ENCODE results near the gene ARID1B.

Gene ARID1B

DNA sequence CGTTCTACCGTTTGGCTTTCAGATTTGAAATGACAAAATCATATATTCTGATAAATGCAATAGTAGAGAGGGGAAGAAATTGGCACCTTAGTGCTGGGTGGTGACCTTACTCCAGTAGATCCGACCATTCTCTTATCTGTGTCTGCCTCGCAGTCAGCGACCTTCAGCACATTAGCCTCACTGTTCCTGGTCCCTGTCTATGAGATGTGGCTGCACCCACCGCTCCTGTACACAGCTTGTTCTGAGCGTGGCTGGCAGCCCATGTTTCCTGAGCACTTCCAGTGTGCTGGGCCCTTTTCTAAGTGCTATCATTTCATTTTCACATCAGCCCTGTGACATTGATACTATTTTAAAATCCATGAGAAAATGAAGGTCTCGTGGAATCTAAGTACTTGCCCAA, 408.0 kb downstream of the ARID1B start:
- no peak for DNase-seq (ENCODE audit: low read depth, low spot score)
- no peak overlapping the region for H3K4me3 ChIP-seq (ENCODE audit: low read depth, low read length)
- TF ChIP-seq, protein P1, sequence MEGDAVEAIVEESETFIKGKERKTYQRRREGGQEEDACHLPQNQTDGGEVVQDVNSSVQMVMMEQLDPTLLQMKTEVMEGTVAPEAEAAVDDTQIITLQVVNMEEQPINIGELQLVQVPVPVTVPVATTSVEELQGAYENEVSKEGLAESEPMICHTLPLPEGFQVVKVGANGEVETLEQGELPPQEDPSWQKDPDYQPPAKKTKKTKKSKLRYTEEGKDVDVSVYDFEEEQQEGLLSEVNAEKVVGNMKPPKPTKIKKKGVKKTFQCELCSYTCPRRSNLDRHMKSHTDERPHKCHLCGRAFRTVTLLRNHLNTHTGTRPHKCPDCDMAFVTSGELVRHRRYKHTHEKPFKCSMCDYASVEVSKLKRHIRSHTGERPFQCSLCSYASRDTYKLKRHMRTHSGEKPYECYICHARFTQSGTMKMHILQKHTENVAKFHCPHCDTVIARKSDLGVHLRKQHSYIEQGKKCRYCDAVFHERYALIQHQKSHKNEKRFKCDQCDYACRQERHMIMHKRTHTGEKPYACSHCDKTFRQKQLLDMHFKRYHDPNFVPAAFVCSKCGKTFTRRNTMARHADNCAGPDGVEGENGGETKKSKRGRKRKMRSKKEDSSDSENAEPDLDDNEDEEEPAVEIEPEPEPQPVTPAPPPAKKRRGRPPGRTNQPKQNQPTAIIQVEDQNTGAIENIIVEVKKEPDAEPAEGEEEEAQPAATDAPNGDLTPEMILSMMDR (IDR thresholded peaks at IDR 0.05; ENCODE audit: low read depth, low read length), result no peak
- in situ Hi-C loops (cut with HindIII; ENCODE audit: low sequenced_read_pairs), result no loop called here

DNA sequence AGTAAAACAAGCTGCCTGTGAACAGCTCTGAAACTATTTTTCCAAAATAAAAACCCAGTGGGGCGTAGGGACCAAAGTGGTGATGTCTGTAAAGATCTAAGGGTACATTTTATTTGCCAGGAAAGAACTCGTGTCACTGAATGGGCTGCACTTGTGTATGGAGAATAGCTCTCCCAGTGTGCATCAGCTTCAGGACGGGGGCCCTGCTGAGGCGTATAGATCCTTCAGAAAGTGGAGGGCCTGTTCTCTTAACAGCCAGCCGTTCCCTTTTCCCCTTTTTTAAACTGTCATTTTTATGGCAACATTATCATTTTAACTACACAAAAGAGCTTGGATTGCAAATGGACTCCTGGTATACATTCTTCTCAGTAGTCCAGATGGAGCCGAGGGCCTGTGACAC, 408.8 kb downstream of the ARID1B start:
- no peak for DNase-seq (ENCODE audit: low read depth, low spot score)
- in situ Hi-C loops (cut with HindIII; ENCODE audit: low sequenced_read_pairs), result no loop called here
- TF ChIP-seq, protein P1 (IDR thresholded peaks at IDR 0.05; ENCODE audit: low read depth, low read length), result no peak
- H3K4me3 ChIP-seq (ENCODE audit: low read depth, low read length), result no peak overlapping the region

DNA sequence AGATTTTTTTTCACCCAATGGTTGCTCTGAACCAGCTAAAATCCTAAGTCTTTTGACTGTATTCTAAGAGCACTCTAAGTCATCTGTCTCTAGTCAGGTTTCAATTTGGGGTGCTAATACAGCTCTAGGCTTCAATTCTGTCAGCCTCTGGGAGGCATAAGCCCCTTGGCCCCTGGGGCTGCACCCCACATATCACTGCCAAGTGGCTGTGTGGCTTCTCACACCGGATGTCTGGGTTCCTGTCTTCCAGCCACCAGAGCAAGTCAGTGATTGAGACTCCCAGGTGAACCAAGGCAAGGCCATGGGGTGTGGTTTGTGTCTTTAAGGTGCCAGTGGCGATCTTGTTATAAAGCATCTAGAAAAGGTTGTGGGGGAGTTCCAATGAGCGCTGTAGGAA, 409.6 kb downstream of the ARID1B start:
- in situ Hi-C loops (cut with HindIII; ENCODE audit: low sequenced_read_pairs), result no loop called here
- TF ChIP-seq, protein P1 (IDR thresholded peaks at IDR 0.05; ENCODE audit: low read depth, low read length), result no peak
- H3K4me3 ChIP-seq (ENCODE audit: low read depth, low read length), result no peak overlapping the region
- no peak for DNase-seq (ENCODE audit: low read depth, low spot score)

DNA sequence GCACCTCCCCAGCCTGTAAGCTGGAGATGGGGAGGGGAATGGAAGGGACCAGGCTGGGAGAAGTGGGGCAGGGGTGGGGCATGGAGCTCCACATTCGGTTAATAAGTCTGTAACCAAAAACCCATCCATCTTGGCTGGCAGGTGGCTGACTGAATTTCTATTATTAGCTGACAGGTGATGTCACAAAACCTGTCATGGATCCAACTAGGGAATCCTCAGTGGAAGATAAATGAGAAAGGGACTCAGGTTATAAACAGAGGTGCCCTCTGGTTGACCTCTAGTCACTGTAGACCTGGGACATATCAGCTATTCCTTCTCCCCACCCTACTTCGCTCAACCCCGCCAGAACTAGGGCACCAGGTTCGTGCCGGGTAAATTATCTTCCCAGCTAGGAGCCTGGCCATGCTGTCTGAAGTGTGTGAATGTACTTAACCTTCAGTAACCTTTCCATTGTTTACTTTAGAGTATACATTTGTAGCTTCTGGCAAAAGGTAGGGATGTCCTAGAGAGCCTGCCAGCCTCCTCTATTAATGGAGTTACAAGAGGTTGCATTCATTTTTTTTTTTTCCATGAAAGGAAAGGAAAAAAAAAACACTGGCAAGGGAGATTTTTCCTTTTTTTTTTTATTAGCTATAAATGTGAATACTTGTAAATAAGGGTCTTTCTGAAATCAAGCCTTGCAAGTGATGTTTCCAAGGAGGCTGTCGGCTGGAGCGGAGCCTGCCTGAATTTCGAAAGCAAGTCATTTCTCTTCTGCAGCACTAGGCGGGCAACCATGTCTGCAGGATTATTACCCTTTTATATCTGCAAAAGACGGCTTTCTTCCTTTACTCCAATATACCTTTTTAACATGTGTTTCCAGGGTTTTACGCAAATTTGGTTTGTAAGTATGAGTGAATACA, 410.3 kb downstream of the ARID1B start:
- in situ Hi-C loops (cut with HindIII; ENCODE audit: low sequenced_read_pairs), result no loop called here
- TF ChIP-seq, protein P1 (IDR thresholded peaks at IDR 0.05; ENCODE audit: low read depth, low read length), result no peak
- peak; percentile 34 for DNase-seq (ENCODE audit: low read depth, low spot score)
- H3K4me3 ChIP-seq (ENCODE audit: low read depth, low read length), result no peak overlapping the region

DNA sequence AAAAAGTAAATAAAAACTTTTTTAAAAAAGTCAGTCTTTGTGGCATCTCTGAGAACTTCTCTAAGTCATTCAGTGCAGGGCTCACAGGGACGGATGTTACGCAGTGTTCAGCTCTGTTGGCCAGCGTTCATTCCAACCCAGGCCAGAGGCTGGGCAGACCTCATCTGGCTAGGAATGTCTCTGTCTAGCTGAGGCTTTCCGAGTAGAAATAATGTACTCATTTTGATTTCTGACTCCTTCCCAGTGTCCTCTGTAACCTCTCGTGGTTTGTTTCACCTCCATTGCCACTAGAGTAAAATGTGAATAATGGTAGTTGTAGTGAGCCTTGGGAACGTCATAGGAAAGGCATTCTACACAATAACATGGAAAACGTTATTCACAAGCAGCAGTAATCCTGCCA, 411.0 kb downstream of the ARID1B start:
- in situ Hi-C loops (cut with HindIII; ENCODE audit: low sequenced_read_pairs), result no loop called here
- TF ChIP-seq, protein P1 (IDR thresholded peaks at IDR 0.05; ENCODE audit: low read depth, low read length), result no peak
- H3K4me3 ChIP-seq (ENCODE audit: low read depth, low read length), result no peak overlapping the region
- DNase-seq (ENCODE audit: low read depth, low spot score), result peak; percentile 83

DNA sequence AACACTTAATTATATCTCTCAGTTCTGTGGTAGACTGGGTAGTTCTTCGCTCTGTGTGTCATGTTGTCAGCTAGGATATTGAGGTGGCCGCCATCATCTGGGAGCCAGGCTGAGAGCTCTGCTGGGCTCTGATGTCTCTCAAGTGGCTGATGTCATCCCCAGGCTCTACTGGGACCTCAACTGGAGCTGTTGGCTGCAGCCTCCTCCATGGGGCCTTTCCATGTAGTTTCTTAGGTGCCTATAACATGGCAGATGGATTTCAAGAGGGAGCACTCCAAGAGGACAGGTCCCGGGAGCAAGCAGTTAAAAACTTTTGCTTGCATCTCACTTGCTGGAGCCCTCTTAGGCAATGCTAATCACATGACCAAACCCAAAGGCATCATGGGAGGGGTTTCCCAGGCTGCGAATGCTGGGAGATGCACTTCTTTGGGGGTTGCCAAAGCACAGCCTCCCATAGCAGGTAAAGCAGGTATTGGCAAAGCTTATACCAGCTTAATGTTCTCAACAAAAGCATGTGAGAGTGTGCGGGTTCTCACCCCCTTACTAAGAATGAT, 416.3 kb downstream of the ARID1B start:
- in situ Hi-C loops (cut with HindIII; ENCODE audit: low sequenced_read_pairs), result no loop called here
- no peak for DNase-seq (ENCODE audit: low read depth, low spot score)
- no peak overlapping the region for H3K4me3 ChIP-seq (ENCODE audit: low read depth, low read length)
- TF ChIP-seq, protein P1 (IDR thresholded peaks at IDR 0.05; ENCODE audit: low read depth, low read length), result no peak
